K562 (cell line): ENCODE results near the gene MS4A18. TPM values are rescaled to one million over a fixed set of nuclear protein-coding genes. Genes with fewer than 3 reads are reported as not detected.

Source experiments
- ATAC-seq: fragments of 200-7000 bp; cut with Tn5 transposase; 3 replicates; pipeline ENCODE4 v1.9.1; 2020; ENCODE audit warnings: moderate library complexity
- BruUV-seq: library from RNA; stranded (reverse); fragments of 400-500 nt; replicated peaks from 2 replicates; lab custom pipeline; 2021; lab: Mats Ljungman, UMichigan
- CTCF ChIA-PET: fragments of 300-600 bp; formaldehyde crosslinking; extraction: SDS; loops from one replicate; lab custom pipeline; 2021; ENCODE audit warnings: low intra/inter-chr PET ratio; lab: Yijun Ruan, JAX
- POLR2A ChIA-PET: fragments of 300-600, 350-650 bp; sonication (Branson Sonifier 250); formaldehyde crosslinking; extraction: SDS; loops from one replicate; lab custom pipeline; 2021; ENCODE audit warnings: antibody characterized with exemption, inconsistent platforms; lab: Yijun Ruan, JAX
- DNase-seq, 4 experiments: peaks; one replicate each; pipeline versions ENCODE4 v3.0.0 to v3.0.0-alpha.2; 2011 to 2018; ENCODE audit warnings: low spot score in 3 of 4, mixed read lengths in 3 of 4; ENCODE audit errors: extremely low read depth in 1 of 4
- FAIRE-seq: peaks from 2 replicates; lab custom pipeline; 2011; peaks lifted over from hg19 to GRCh38; lab: Jason Lieb, UNC
- H2AFZ ChIP-seq: 2 replicates; pipeline ENCODE4 v1.6.0; 2011; ENCODE audit warnings: low read depth, low read length, control low read depth, inconsistent platforms
- H3K27ac ChIP-seq: fragments of 200-600 bp; 3 replicates; pipeline ENCODE4 v1.8.0; 2011; ENCODE audit warnings: low read depth, mild to moderate bottlenecking, control low read depth, inconsistent platforms, low read length, moderate library complexity, mixed read lengths; ENCODE audit errors: extremely low read depth
- H3K27me3 ChIP-seq, 2 experiments: fragments of 300-600 bp in 1 of 2; 2 replicates in 1 of 2; 3 replicates in 1 of 2; pipeline versions ENCODE4 v1.6.0 to v1.8.0; 2011; ENCODE audit warnings: inconsistent platforms in 2 of 2, low read length in 2 of 2, mild to moderate bottlenecking in 1 of 2, mixed read lengths in 1 of 2, moderate library complexity in 1 of 2; ENCODE audit not compliant: control insufficient read depth in 2 of 2, insufficient read depth in 2 of 2
- H3K36me3 ChIP-seq: fragments of 300-600 bp; 3 replicates; pipeline ENCODE4 v1.8.0; 2011; ENCODE audit warnings: mild to moderate bottlenecking, low read length, inconsistent platforms; ENCODE audit not compliant: control insufficient read depth, insufficient read depth
- H3K4me1 ChIP-seq, 2 experiments: fragments of 200-600 bp in 1 of 2; replicated peaks in 1 of 2; 2 replicates in 1 of 2; 3 replicates in 1 of 2; pipeline versions ENCODE4 v1.5.1 to v1.8.0; 2011; ENCODE audit warnings: inconsistent platforms in 2 of 2, low read length in 2 of 2, mild to moderate bottlenecking in 1 of 2, mixed read lengths in 1 of 2, moderate library complexity in 1 of 2; ENCODE audit not compliant: control insufficient read depth in 2 of 2, insufficient read depth in 2 of 2
- H3K4me2 ChIP-seq: 2 replicates; pipeline ENCODE4 v1.6.1; 2011; ENCODE audit warnings: low read length, control low read depth, inconsistent platforms, mixed read lengths; ENCODE audit not compliant: insufficient read depth
- H3K4me3 ChIP-seq: fragments of 200-600 bp; sonication (generic), shearing (Covaris generic); 2 replicates; pipeline ENCODE4 v1.5.1; 2016; ENCODE audit warnings: control low read depth, inconsistent platforms
- H3K79me2 ChIP-seq: fragments of 200-600 bp; 3 replicates; pipeline ENCODE4 v1.8.0; 2011; ENCODE audit warnings: low read length, inconsistent platforms; ENCODE audit not compliant: control insufficient read depth, insufficient read depth
- H3K9ac ChIP-seq, 2 experiments: 2 replicates each; pipeline versions ENCODE4 v1.6.0 to v1.6.1; 2011; ENCODE audit warnings: low read depth in 2 of 2, low read length in 2 of 2, control low read depth in 1 of 2, inconsistent platforms in 1 of 2, mild to moderate bottlenecking in 1 of 2, mixed read lengths in 1 of 2; ENCODE audit not compliant: insufficient read depth in 1 of 2
- H3K9me1 ChIP-seq: one replicate; pipeline ENCODE4 v1.6.0; 2011; ENCODE audit warnings: inconsistent platforms, mild to moderate bottlenecking, low read length, moderate library complexity; ENCODE audit not compliant: control insufficient read depth, insufficient read depth
- H3K9me3 ChIP-seq: replicated peaks from 2 replicates; pipeline ENCODE4 v1.5.1; 2011; ENCODE audit warnings: low read depth, low read length, inconsistent platforms; ENCODE audit not compliant: control insufficient read depth, insufficient read depth
- H4K20me1 ChIP-seq: replicated peaks from 2 replicates; pipeline ENCODE4 v1.6.1; 2011; ENCODE audit warnings: low read length, inconsistent platforms, mixed read lengths; ENCODE audit not compliant: control insufficient read depth, insufficient read depth
- ESRRB ChIP-seq: fragments of 250-450 bp; sonication (Bioruptor Pico); IDR thresholded peaks from 2 replicates; pipeline ENCODE4 v1.5.0; 2020; ENCODE audit warnings: mild to moderate bottlenecking, moderate library complexity, borderline replicate concordance
- GATAD2B ChIP-seq: fragments of 450-650 bp; IDR thresholded peaks from 2 replicates; pipeline ENCODE4 v1.6.1; 2017; ENCODE audit warnings: mild to moderate bottlenecking, borderline replicate concordance
- MYC ChIP-seq, 2 experiments: fragments of 250-450 bp in 1 of 2; sonication (Bioruptor Pico) in 1 of 2; IDR thresholded peaks; 2 replicates each; pipeline versions ENCODE4 v1.5.1 to v1.6.1; 2012 to 2021; ENCODE audit warnings: low read depth in 2 of 2, borderline replicate concordance in 1 of 2, improper control_type of control experiment in 1 of 2, low read length in 1 of 2, mild to moderate bottlenecking in 1 of 2, moderate library complexity in 1 of 2
- NR2C1 ChIP-seq, 2 experiments: fragments of 450-650 bp; IDR thresholded peaks; 2 replicates each; pipeline ENCODE4 v1.6.1; 2017; ENCODE audit warnings: mild to moderate bottlenecking in 2 of 2, antibody characterized with exemption in 1 of 2, inconsistent platforms in 1 of 2, missing compliant biosample characterization in 1 of 2, missing genetic modification characterization in 1 of 2
- WGBS: fragments of 100-300 bp; shearing (Covaris generic); methylation state at CpG from one replicate; pipeline ENCODE4 v1.1.6; 2016; ENCODE audit warnings: low coverage, mixed read lengths; ENCODE audit not compliant: insufficient coverage; ENCODE audit errors: missing lambda C conversion rate; 5-methylcytosine and 5-hydroxymethylcytosine counted together
- in situ Hi-C: fragments of 300-500 bp; cut with MboI; formaldehyde crosslinking; loops from 4 replicates; pipeline ENCODE4 v1.15.0; 2018; ENCODE audit warnings: inconsistent platforms, mixed read lengths
- intact Hi-C: fragments of 100-400 bp; cut with micrococcal nuclease; formaldehyde crosslinking; loops from 2 replicates; pipeline ENCODE4 v1.14.2; 2022
- polyA plus RNA-seq, 8 experiments: library from polyadenylated mRNA; depleted of rRNA in 4 of 8; stranded (reverse) in 5 of 8; unstranded in 3 of 8; fragments of >200 nt; fragmentation: Nextera tagmentation in 2 of 8; fragmentation: Illumina TruSeq in 1 of 8; extraction: Ambion mirVana in 2 of 8; extraction: Trizol in 1 of 8; gene quantifications; 2 replicates each; pipeline versions ENCODE4 v1.2.1 to v1.2.3, GENCODE V29; 2011 to 2014; ENCODE audit warnings: inconsistent platforms in 1 of 8, missing spikeins in 1 of 8
- total RNA-seq, 7 experiments: library from RNA; depleted of rRNA in 6 of 7; stranded (reverse); fragments of >200 nt in 6 of 7; fragmentation: Illumina TruSeq in 2 of 7; extraction: Trizol in 2 of 7; gene quantifications; 2 replicates each; pipeline versions ENCODE4 v1.2.1 to v1.2.3, GENCODE V29; 2011 to 2021; ENCODE audit warnings: low replicate concordance in 1 of 7
- TF ChIP-seq, protein P1 (sequence below): fragments of 250-450 bp; sonication (Bioruptor Pico); IDR thresholded peaks from 2 replicates; pipeline ENCODE4 v1.4.0; 2020; ENCODE audit warnings: mild to moderate bottlenecking, moderate library complexity
- TF ChIP-seq, protein P2 (sequence below), 2 experiments: fragments of 450-650 bp; IDR thresholded peaks; 2 replicates each; pipeline ENCODE4 v1.6.1; 2016; ENCODE audit warnings: mild to moderate bottlenecking in 2 of 2, borderline replicate concordance in 1 of 2, low read depth in 1 of 2, moderate library complexity in 1 of 2

Gene MS4A18
- total and polyA plus RNA-seq, 9 of the 15 experiments (the other 6 are each of a cell fraction or from before 2014, with no cell fraction given), result not detected

DNA sequence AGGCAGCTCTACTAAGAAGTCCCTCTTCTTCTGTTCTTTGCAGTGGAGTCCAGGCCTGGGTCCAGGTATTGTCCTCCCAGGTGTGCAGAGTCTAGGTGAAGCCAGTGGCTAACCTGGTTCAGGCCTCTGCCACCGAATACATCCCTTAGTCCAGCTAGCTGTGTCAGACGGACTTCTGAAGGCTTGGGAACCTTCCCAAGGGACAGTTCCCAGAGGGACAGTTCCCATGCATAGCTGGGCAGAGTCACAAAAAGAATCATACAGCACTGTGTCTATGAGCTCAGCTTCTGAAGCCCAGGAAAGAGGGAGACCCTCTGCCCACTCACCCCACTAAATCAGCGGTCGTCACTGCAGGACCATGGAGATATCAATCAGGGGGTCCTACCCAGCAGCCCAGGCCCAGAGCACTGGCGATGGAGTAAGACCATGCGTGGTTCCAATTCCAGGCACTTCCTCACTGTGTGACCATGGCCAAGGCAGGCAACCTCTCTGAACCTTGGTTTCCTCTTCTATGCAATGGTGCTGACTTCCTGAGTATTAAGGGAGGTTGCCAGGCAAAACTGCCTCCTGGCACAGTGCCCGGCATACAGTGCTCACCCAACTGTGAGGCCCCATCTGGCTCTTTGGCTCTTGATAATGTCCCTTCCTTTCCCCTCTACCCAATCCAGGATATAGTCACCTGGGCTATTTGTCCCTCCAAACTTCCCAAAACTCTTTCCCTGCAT is 64.0 kb downstream of the MS4A18 start (continued):
- no peak for TF ChIP-seq MYC (IDR thresholded peaks at IDR 0.05; ENCODE audit: low read depth, low read length)
- TF ChIP-seq MYC (CRISPR knock-in tag; IDR thresholded peaks at IDR 0.05; ENCODE audit: borderline replicate concordance, low read depth), result no peak
- TF ChIP-seq, protein P1, sequence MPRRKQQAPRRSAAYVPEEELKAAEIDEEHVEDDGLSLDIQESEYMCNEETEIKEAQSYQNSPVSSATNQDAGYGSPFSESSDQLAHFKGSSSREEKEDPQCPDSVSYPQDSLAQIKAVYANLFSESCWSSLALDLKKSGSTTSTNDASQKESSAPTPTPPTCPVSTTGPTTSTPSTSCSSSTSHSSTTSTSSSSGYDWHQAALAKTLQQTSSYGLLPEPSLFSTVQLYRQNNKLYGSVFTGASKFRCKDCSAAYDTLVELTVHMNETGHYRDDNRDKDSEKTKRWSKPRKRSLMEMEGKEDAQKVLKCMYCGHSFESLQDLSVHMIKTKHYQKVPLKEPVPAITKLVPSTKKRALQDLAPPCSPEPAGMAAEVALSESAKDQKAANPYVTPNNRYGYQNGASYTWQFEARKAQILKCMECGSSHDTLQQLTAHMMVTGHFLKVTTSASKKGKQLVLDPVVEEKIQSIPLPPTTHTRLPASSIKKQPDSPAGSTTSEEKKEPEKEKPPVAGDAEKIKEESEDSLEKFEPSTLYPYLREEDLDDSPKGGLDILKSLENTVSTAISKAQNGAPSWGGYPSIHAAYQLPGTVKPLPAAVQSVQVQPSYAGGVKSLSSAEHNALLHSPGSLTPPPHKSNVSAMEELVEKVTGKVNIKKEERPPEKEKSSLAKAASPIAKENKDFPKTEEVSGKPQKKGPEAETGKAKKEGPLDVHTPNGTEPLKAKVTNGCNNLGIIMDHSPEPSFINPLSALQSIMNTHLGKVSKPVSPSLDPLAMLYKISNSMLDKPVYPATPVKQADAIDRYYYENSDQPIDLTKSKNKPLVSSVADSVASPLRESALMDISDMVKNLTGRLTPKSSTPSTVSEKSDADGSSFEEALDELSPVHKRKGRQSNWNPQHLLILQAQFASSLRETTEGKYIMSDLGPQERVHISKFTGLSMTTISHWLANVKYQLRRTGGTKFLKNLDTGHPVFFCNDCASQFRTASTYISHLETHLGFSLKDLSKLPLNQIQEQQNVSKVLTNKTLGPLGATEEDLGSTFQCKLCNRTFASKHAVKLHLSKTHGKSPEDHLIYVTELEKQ, result no peak

- intact Hi-C loops, result no loop called here
- TF ChIP-seq NR2C1 (IDR thresholded peaks at IDR 0.05), result no peak
- no peak for TF ChIP-seq NR2C1 (tag; IDR thresholded peaks at IDR 0.05)
- no peak for TF ChIP-seq ESRRB (CRISPR knock-in tag)
- TF ChIP-seq, protein P2, sequence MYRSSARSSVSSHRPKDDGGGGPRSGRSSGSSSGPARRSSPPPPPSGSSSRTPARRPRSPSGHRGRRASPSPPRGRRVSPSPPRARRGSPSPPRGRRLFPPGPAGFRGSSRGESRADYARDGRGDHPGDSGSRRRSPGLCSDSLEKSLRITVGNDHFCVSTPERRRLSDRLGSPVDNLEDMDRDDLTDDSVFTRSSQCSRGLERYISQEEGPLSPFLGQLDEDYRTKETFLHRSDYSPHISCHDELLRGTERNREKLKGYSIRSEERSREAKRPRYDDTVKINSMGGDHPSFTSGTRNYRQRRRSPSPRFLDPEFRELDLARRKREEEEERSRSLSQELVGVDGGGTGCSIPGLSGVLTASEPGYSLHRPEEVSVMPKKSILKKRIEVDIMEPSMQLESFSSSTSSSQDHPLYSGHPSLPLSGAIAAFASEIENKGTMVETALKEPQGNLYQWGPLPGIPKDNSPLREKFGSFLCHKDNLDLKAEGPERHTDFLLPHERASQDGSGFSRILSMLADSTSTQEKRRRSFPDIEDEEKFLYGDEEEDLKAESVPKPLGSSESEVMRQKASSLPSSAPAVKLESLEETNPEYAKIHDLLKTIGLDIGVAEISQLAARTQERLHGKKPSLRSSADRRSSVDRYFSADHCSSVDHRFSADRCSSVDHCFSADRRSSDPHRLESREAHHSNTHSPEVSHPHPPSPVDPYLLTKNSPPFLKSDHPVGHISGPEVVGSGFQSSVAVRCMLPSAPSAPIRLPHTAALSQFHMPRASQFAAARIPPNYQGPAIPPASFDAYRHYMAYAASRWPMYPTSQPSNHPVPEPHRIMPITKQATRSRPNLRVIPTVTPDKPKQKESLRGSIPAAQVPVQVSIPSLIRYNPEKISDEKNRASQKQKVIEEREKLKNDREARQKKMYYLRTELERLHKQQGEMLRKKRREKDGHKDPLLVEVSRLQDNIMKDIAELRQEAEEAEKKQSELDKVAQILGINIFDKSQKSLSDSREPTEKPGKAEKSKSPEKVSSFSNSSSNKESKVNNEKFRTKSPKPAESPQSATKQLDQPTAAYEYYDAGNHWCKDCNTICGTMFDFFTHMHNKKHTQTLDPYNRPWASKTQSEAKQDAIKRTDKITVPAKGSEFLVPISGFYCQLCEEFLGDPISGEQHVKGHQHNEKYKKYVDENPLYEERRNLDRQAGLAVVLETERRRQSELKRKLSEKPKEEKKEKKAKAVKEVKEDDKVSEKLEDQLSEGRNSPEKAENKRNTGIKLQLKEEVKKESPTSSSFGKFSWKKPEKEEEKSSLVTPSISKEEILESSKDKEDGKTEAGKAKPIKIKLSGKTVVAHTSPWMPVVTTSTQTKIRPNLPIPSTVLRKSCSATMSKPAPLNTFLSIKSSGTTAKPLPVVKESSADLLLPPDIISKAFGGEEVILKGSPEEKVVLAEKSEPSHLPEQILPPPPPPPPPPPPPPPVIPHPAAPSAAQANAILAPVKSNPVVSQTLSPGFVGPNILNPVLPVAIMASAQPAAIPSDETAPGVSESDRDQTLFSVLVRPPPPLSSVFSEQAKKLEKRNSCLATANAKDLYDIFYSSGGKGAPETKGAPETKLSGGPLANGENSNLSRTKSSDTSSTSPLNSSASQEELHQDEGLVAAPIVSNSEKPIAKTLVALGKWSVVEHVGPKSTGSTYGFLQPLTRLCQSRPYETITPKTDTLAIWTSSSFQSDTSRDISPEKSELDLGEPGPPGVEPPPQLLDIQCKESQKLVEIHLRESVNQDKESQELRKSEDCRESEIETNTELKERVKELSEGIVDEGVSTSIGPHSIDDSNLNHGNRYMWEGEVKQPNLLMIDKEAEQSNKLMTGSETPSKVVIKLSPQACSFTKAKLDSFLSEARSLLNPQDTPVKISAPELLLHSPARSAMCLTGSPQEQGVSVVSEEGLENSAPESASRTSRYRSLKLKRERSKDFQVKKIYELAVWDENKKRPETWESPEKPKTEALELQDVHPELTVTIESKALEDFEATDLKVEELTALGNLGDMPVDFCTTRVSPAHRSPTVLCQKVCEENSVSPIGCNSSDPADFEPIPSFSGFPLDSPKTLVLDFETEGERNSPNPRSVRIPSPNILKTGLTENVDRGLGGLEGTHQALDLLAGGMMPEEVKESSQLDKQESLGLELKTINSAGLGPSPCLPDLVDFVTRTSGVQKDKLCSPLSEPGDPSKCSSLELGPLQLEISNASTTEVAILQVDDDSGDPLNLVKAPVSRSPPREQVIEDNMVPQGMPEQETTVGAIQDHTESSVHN (IDR thresholded peaks at IDR 0.05; ENCODE audit: borderline replicate concordance in 1 of 2, low read depth in 1 of 2), result no peak
- no peak for TF ChIP-seq GATAD2B
Observed at GRCh38 chr11:60790726-60791125, 66.2 kb downstream of the MS4A18 start.

More at GRCh38 chr11:60790726-60791125, 66.2 kb downstream of the MS4A18 start:
- no peak overlapping the region for H3K4me2 ChIP-seq
- ChIA-PET CTCF (no interaction called here), POLR2A (interaction anchor here (0.7 to 1.3 kb wide), 3 partner anchors 9 to 250 kb away, joined by 3 to 4 read pairs (median 3); no protein-coding TSS in a partner anchor)
- ATAC-seq (no peak), FAIRE-seq (no peak), DNase-seq (no peak)
- no peaks in the 10 kb centered on the region for H3K9me1 ChIP-seq
- H3K4me1 ChIP-seq, result no peaks in the 10 kb centered on the region
- H3K9ac ChIP-seq, result no peak overlapping the region
- 0% methylated on average over 2 of the region's 3 CpGs for WGBS
- no peaks in the 10 kb centered on the region for H3K79me2 ChIP-seq
- in situ Hi-C loops, result no loop called here
- BruUV-seq, result no TSS peak
- H2AFZ ChIP-seq, result no peak overlapping the region
- peaks cover 0 to 44% of the 10 kb centered on the region in 2 experiments; a peak in 2 of 5 replicates for H3K27me3 ChIP-seq
- no peak overlapping the region for H3K27ac ChIP-seq
- H3K36me3 ChIP-seq, result no peaks in the 10 kb centered on the region
- no peaks in the 10 kb centered on the region for H3K9me3 ChIP-seq
- no peaks in the 10 kb centered on the region for H4K20me1 ChIP-seq
- no peak overlapping the region for H3K4me3 ChIP-seq
